Measurements from ENCODE around the gene HM13. TPM values are rescaled to one million over a fixed set of nuclear protein-coding genes. Genes with fewer than 3 reads are reported as not detected.
"Not testable (repeated sequence)": the region's sequence is repeated elsewhere in the genome, so short reads cannot be mapped to it uniquely, and the experiment has no call there.

Gene HM13
- total and polyA plus RNA-seq, 8 donors, result 98.9 to 282 (median 114) TPM

- no peak for ATAC-seq
These were observed 80.5 kb downstream of the HM13 start for GRCh38 chr20:31594558-31595379.

DNA sequence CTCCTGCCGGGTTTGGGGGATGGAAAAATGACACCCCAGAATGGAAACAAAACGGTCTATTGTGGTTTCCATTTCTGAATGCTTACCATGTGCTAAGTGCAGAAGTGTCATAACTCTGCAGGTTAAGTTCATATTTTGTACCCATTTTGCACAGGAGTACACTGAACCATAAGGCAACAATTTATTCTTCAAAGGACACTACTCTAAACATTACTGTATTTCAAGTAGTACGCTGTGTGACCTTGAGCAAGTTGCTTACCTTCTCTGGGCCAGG, 81.1 kb downstream of the HM13 start:
- no peak overlapping the region for H3K4me3 ChIP-seq
- no peaks in the 10 kb centered on the region for H3K9me3 ChIP-seq
- DNase-seq, result no peak
- H3K4me1 ChIP-seq, result peaks cover 14 to 48% of the 10 kb centered on the region in 2 donors
- no peak for ATAC-seq
- H3K27me3 ChIP-seq, result no peaks in the 10 kb centered on the region
- intact Hi-C loops (cut with DNase I), result no loop called here
- H3K36me3 ChIP-seq, result no peaks in the 10 kb centered on the region
- TF ChIP-seq, protein P1, sequence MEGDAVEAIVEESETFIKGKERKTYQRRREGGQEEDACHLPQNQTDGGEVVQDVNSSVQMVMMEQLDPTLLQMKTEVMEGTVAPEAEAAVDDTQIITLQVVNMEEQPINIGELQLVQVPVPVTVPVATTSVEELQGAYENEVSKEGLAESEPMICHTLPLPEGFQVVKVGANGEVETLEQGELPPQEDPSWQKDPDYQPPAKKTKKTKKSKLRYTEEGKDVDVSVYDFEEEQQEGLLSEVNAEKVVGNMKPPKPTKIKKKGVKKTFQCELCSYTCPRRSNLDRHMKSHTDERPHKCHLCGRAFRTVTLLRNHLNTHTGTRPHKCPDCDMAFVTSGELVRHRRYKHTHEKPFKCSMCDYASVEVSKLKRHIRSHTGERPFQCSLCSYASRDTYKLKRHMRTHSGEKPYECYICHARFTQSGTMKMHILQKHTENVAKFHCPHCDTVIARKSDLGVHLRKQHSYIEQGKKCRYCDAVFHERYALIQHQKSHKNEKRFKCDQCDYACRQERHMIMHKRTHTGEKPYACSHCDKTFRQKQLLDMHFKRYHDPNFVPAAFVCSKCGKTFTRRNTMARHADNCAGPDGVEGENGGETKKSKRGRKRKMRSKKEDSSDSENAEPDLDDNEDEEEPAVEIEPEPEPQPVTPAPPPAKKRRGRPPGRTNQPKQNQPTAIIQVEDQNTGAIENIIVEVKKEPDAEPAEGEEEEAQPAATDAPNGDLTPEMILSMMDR (IDR thresholded peaks at IDR 0.05), result no peak
- H3K27ac ChIP-seq, result peak overlapping the region; percentile 76 to 81

More at GRCh38 chr20:31594558-31595379, 80.5 kb downstream of the HM13 start:
- peaks cover 14 to 48% of the 10 kb centered on the region in 2 donors for H3K4me1 ChIP-seq
- H3K9me3 ChIP-seq, result no peaks in the 10 kb centered on the region
- intact Hi-C loops (cut with DNase I), result no loop called here
- no peaks in the 10 kb centered on the region for H3K36me3 ChIP-seq
- no peak for DNase-seq
- no peak overlapping the region for H3K4me3 ChIP-seq
- no peaks in the 10 kb centered on the region for H3K27me3 ChIP-seq
- TF ChIP-seq, protein P1 (IDR thresholded peaks at IDR 0.05), result no peak
- peak overlapping the region; percentile 76 to 81 for H3K27ac ChIP-seq

DNA sequence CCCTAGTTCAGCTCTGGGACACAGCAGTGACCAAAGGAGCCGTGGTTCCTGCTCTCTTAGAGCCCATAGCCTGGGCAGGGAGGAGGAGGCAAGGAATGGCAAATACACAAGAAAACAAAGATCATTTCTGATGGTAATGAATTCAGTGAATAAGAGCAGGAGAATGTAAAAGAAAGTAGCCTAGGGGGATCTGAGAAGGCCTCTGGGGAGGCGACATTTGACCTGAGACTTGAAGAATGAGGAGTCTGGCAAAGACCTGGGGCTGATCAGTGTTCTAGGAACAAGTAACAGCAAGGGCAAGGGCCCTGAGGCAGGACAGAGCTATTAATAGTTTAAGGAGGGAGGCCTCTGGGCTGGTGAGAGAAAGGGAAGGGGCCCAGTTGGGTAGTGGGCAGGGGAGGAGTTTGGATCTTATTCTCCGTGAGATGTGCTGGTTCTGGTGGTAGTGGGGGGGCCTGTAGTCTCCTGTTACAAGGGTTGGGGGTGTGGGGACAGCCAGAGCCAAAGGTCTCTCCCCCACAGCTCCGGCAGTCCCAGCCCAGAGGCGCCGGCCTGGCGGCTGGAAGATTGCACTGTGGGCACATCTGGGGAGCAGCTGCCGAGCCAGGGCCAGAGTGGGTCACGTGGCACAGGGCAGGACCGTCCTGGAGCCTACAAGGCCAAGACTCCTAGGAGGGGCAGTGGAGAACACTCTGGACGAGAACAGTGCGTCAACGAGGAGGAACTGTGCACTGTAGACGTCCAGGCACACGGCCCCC, 81.6 kb downstream of the HM13 start:
- Histone ChIP-seq H3K27me3 (no peaks in the 10 kb centered on the region), H3K4me3 (no peak overlapping the region), H3K36me3 (no peaks in the 10 kb centered on the region), H3K27ac (peak overlapping the region; percentile 76 to 81), H3K9me3 (no peaks in the 10 kb centered on the region), H3K4me1 (peaks cover 14 to 48% of the 10 kb centered on the region in 2 donors)
- intact Hi-C loops (cut with DNase I), result no loop called here
- DNase-seq, result peak in 3 of 4 donors; percentile 84 to 89 (median 87)
- ATAC-seq, result peak; percentile 89
- TF ChIP-seq, protein P1 (IDR thresholded peaks at IDR 0.05), result no peak

DNA sequence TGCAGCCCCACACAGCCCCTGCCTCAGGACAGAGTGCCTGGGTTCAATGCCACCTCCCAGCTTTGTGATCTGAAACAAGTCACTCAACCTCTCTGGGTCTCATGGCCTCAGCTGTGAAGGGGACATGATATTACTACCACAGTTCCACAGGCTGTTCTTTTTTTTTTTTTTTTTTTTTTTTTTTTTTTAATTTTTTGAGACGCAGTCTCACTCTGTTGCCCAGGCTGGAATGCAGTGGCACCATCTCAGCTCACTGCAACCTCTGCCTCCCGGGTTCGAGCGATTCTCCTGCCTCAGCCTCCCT, 82.1 kb downstream of the HM13 start:
- ATAC-seq; intact Hi-C loops (cut with DNase I): not testable (repeated sequence)

DNA sequence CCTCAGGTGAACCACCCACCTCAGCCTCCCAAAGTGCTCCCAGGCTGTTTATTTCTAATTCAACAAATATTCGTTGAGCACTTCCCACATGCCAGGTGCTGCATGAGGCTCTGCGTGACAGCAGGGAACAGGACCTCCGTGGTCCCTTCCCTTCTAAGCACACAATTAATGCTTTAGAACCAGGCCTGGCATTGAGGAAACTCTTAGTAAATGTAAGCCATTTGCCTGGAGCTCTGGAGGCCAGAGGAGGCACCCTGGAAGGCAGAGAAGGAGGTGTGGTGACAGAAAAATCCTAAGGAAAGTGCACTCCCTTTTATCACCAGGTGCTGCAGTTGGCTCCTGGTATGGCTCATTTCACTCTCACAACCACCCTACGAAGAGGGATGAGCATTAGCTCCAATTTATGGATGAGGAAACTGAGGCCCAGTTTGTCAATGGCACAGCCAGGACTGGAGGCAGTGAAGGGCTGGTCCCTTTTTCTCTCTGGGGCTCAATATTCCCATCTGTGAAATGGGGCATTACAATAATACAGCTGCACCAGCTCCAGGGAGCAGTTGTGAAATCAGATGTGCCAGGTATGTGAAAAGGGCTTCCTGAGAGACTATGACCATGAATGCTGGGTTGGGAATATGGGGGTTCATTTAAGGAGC, 82.7 kb downstream of the HM13 start:
- Histone ChIP-seq H3K27me3 (no peaks in the 10 kb centered on the region), H3K4me3 (no peak overlapping the region), H3K9me3 (no peaks in the 10 kb centered on the region), H3K4me1 (peaks cover 14 to 43% of the 10 kb centered on the region in 2 donors), H3K27ac (peak overlapping the region; percentile 76 to 81), H3K36me3 (no peaks in the 10 kb centered on the region)
- TF ChIP-seq, protein P1 (IDR thresholded peaks at IDR 0.05), result no peak
- intact Hi-C loops (cut with DNase I), result no loop called here
- DNase-seq (no peak), ATAC-seq (peak; percentile 3)

More for the DNA sequence above, 82.1 kb downstream of the HM13 start:
- not testable (repeated sequence) for H3K9me3 ChIP-seq, H3K27me3 ChIP-seq, DNase-seq, H3K4me3 ChIP-seq, H3K36me3 ChIP-seq
- Histone ChIP-seq H3K27ac (peak overlapping the region; percentile 76 to 81), H3K4me1 (peaks cover 14 to 45% of the 10 kb centered on the region in 2 donors)

All from left lung (tissue), 10 donors.